Ishikawa (cell line): ENCODE measurements around the gene ZNF749.

ENCODE experiments used
- CEBPB ChIP-seq: IDR thresholded peaks from 2 replicates; pipeline ENCODE4 v1.6.1; 2012
- CREB1 ChIP-seq: IDR thresholded peaks from 2 replicates; pipeline ENCODE4 v1.6.1; 2012; ENCODE audit warnings: low read depth
- EGR1 ChIP-seq: IDR thresholded peaks from 2 replicates; pipeline ENCODE4 v1.6.1; 2012
- EP300 ChIP-seq: IDR thresholded peaks from 2 replicates; pipeline ENCODE4 v1.6.1; 2012; ENCODE audit warnings: borderline replicate concordance
- FOXM1 ChIP-seq: IDR thresholded peaks from 2 replicates; pipeline ENCODE4 v1.6.1; 2012; ENCODE audit warnings: low read depth, borderline replicate concordance
- NFIC ChIP-seq: IDR thresholded peaks from 2 replicates; pipeline ENCODE4 v1.6.1; 2012
- RAD21 ChIP-seq: IDR thresholded peaks from 2 replicates; pipeline ENCODE4 v1.6.1; 2012; ENCODE audit warnings: low read depth
- TAF1 ChIP-seq: IDR thresholded peaks from 2 replicates; pipeline ENCODE4 v1.6.1; 2012; ENCODE audit warnings: low read depth, mild to moderate bottlenecking
- TCF12 ChIP-seq: IDR thresholded peaks from 2 replicates; pipeline ENCODE4 v1.6.1; 2012; ENCODE audit warnings: low read depth
- TEAD4 ChIP-seq: IDR thresholded peaks from 2 replicates; pipeline ENCODE4 v1.6.1; 2012
- YY1 ChIP-seq: IDR thresholded peaks from 2 replicates; pipeline ENCODE4 v1.6.1; 2012; ENCODE audit warnings: low read depth
- ZBTB7A ChIP-seq: IDR thresholded peaks from 2 replicates; pipeline ENCODE4 v1.6.1; 2012; ENCODE audit warnings: low read depth
- TF ChIP-seq, protein P1 (sequence below): IDR thresholded peaks from 2 replicates; pipeline ENCODE4 v1.6.1; 2012; ENCODE audit warnings: low read depth, mild to moderate bottlenecking
- TF ChIP-seq, protein P2 (sequence below): IDR thresholded peaks from 2 replicates; pipeline ENCODE4 v1.6.1; 2012
- TF ChIP-seq, protein P3 (sequence below): IDR thresholded peaks from 2 replicates; pipeline ENCODE4 v1.6.1; 2012

Gene ZNF749

DNA sequence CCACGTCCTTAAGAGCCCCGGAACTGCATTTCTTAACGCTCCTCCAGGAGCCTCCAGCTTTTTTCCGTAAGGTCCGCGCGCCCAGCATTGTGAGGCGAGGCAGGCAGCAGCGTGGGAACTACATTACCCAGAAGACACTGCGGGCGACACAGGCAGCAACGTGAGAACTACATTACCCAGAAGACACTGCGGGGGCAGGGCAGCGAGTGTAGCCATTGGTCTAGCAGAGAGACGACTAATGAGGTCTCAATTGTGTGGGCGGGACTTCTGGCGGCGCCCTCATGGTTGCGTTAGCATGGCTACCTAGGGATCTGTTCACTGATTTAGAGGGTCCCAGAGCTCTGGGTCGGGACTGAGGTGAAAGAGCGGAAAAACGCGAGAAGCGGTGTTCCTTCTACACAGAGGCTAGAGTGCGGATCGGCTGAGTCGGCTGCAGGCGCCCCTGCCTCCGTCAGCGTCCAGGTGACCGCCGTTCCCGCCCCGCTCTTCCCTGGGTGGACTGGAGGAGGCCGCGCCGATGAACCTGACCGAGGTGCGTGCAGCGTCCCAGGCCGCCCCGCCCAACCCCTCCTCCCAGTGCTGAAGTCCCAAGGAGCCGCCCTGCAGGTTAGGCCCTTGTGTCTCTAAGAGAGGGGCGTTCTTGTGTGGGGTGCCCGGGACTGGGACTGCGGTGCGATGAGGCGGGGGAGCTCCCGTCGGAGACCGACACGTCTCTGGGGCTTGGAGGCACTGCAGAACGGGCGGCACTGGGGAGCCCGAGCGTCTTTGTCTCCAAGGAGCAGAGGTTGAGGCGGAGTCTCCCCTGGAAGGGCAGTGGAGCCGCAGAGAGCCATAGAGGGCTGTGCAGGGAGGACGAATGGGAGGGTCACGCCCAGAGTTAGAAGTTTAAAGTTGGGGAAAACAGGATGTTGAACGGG is at the start of gene ZNF749:
Gene ZNF749, plus strand, starts transcription at position 264 of the 917 bp plus-strand sequence. Its CDS starts 254 bp downstream, at position 518.
- peak; percentile 85; the same call in 1 of the 2 replicates for TF ChIP-seq YY1
- TF ChIP-seq ZBTB7A: no peak
- TF ChIP-seq FOXM1: no peak
- no peak for TF ChIP-seq NFIC
- no peak for TF ChIP-seq EP300
- TF ChIP-seq CREB1: peak; percentile 77
- TF ChIP-seq EGR1: peak; percentile 53
- TF ChIP-seq, protein P1, sequence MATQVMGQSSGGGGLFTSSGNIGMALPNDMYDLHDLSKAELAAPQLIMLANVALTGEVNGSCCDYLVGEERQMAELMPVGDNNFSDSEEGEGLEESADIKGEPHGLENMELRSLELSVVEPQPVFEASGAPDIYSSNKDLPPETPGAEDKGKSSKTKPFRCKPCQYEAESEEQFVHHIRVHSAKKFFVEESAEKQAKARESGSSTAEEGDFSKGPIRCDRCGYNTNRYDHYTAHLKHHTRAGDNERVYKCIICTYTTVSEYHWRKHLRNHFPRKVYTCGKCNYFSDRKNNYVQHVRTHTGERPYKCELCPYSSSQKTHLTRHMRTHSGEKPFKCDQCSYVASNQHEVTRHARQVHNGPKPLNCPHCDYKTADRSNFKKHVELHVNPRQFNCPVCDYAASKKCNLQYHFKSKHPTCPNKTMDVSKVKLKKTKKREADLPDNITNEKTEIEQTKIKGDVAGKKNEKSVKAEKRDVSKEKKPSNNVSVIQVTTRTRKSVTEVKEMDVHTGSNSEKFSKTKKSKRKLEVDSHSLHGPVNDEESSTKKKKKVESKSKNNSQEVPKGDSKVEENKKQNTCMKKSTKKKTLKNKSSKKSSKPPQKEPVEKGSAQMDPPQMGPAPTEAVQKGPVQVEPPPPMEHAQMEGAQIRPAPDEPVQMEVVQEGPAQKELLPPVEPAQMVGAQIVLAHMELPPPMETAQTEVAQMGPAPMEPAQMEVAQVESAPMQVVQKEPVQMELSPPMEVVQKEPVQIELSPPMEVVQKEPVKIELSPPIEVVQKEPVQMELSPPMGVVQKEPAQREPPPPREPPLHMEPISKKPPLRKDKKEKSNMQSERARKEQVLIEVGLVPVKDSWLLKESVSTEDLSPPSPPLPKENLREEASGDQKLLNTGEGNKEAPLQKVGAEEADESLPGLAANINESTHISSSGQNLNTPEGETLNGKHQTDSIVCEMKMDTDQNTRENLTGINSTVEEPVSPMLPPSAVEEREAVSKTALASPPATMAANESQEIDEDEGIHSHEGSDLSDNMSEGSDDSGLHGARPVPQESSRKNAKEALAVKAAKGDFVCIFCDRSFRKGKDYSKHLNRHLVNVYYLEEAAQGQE: no peak
- TF ChIP-seq, protein P2, sequence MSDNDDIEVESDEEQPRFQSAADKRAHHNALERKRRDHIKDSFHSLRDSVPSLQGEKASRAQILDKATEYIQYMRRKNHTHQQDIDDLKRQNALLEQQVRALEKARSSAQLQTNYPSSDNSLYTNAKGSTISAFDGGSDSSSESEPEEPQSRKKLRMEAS: peak; percentile 87
- TF ChIP-seq TAF1: peak; percentile 67; the same call in 1 of the 2 replicates
- TF ChIP-seq TEAD4: no peak
- peak; percentile 50; the same call in 1 of the 2 replicates for TF ChIP-seq TCF12
- no peak for TF ChIP-seq RAD21
- TF ChIP-seq, protein P3, sequence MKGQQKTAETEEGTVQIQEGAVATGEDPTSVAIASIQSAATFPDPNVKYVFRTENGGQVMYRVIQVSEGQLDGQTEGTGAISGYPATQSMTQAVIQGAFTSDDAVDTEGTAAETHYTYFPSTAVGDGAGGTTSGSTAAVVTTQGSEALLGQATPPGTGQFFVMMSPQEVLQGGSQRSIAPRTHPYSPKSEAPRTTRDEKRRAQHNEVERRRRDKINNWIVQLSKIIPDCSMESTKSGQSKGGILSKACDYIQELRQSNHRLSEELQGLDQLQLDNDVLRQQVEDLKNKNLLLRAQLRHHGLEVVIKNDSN: peak; percentile 30; the same call in 1 of the 2 replicates
- no peak for TF ChIP-seq CEBPB

DNA sequence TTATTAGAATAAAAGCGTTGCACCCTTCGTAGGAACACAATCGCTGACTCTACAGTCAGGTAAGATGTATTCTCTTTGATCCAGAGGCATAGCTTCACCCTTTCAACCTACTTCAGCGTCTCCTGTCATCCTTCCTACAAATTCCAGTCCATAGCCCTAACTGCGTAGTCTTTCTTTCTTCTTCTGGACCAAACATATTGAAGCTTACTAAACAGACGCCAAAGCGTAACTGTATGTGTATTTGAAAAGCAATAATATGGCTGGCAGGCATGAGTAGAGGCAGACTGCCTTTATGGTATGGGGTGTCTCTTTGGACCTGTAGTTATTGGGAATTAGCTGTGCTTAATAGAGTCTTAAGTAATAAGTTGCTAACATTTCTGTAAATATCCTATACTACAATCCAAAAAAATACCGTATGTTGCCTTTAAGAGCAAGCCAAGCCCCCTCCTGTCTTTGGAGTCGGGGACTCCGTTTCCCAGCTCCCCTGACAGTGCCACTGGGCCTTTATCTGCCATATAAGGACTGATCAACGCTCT is 45.9 kb upstream of the ZNF749 start:
- TF ChIP-seq, protein P1: no peak
- TF ChIP-seq TEAD4 (no peak), EP300 (no peak), YY1 (no peak), ZBTB7A (no peak), NFIC (no peak), TCF12 (no peak), TAF1 (no peak), CEBPB (no peak), EGR1 (no peak), RAD21 (no peak), CREB1 (no peak), FOXM1 (no peak)
- TF ChIP-seq, protein P3: no peak
- TF ChIP-seq, protein P2: no peak

DNA sequence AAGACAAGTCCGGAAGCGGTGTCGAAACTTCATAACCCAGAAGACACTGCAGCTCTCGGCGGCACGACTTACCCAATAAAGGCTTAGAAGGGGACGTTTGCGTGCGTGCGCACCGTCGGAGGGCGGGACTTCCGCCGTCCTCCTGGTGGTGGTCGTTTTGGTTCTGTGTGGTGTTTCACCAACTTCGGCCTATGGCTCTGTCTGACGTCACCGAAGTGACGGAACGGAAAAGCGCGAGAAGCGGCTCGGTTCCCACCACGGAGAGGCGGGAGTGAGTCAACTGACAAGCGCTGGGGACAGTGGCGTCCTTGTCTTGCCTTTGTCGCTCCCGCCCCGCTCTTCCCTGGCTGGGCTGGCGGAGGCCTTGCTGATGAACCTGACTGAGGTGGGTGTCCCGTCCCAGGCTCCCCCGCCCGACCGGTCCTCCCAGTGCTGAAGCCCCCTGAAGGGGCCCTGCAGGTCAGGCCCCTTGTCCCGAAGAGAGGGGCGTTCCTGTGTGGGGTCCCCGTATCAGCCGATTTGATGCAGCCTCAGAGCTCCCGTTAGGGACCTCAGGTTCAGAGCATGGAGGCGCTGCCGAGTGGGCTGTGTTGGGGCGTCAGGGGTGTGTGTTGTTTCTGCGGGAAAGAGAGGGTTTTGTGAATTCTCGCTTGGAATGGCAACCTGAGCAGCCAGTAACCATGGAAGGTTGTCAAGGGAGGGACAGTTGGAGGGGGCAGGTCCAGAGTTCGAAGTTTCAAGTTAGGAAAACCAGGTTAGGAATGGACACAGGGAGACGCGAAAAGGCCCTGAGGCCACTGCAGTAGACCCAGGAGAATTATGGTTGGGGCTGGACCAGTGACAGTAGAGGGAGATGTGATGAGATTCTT is 45.2 kb upstream of the ZNF749 start, which contains the start of gene ZNF548:
Gene ZNF548, plus strand, starts transcription at position 125 of the 869 bp plus-strand sequence. Its CDS starts 246 bp downstream, at position 371.
- TF ChIP-seq, protein P1: no peak
- no peak for TF ChIP-seq TEAD4
- TF ChIP-seq NFIC: no peak
- peak; percentile 49; the same call in 1 of the 2 replicates for TF ChIP-seq CEBPB
- peak; percentile 60 for TF ChIP-seq CREB1
- TF ChIP-seq, protein P3: no peak
- TF ChIP-seq, protein P2: 0 out of 2 replicates have a peak, but pooled peaks have one; percentile 22
- TF ChIP-seq RAD21: no peak
- TF ChIP-seq YY1: no peak
- no peak for TF ChIP-seq TAF1
- no peak for TF ChIP-seq EGR1
- TF ChIP-seq FOXM1: no peak
- peak; percentile 39; the same call in 1 of the 2 replicates for TF ChIP-seq TCF12
- no peak for TF ChIP-seq ZBTB7A
- TF ChIP-seq EP300: no peak
